HTERT RPE-1 (cell line): ENCODE results near the gene NFS1.
"Not testable (repeated sequence)": the region's sequence is repeated elsewhere in the genome, so short reads cannot be mapped to it uniquely, and the experiment has no call there.

Experiments used
- in situ Hi-C: fragments of 300-500 bp; cut with MboI; formaldehyde crosslinking; loops from 4 replicates; pipeline ENCODE4 v1.14.3; 2020; ENCODE audit warnings: low sequenced_read_pairs

The NFS1 gene

DNA sequence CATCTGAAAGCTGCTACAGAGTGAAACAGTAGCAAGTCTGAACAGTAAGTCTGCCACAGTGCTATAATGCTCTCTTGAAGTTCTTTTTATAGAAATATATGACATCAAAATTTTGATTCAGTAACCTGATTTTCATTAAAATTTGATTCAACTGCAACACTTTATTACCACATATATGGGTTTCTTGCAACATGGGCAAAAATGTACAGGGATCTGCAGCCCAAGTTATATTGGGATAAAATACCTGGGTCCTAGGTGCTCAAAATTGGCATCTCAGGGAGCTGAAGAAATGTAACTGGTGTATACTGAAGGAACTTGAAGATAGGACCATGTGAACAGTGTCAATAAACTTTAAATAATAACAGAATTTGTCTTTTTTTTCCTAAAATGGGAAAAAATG, 10.9 kb upstream of the NFS1 start:
- in situ Hi-C loops = no loop called here

DNA sequence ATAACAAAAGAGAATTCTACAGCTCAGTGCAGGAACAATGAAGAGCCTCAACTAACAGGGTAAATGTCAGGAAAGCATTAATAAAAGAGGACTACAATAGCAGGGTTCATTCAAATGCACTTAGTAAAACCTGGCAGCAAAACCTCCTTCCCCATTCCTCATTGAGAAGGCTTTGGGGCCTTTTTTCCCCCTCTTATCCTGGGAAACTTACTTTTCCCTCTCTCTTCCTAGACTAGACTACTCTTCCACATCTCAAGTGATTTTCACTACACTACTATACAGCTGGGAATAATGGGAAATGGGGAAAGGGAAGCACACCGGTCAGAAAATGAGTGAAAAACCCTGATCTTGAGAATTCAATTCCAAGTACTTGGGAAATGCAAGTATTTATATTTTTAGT, 10.1 kb upstream of the NFS1 start:
- in situ Hi-C loops = no loop called here

DNA sequence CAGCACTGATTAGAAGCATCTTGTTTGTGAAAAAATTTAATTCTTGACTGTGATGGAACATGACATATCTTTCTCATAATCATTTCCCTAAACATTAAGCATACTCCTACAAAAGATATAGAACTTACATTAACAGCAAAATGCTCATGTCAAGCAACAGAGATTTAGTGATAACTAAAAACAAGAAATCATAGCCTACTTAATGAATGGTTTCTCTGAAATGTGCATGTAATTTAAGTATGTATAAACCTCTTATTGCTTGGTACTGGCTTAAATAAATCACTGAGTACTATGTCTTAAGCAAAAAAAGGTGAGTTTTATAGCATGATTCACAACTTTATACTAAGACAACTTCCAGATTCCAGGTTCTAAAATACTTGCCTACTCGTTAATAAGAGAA, 9.3 kb upstream of the NFS1 start:
- in situ Hi-C loops = no loop called here

DNA sequence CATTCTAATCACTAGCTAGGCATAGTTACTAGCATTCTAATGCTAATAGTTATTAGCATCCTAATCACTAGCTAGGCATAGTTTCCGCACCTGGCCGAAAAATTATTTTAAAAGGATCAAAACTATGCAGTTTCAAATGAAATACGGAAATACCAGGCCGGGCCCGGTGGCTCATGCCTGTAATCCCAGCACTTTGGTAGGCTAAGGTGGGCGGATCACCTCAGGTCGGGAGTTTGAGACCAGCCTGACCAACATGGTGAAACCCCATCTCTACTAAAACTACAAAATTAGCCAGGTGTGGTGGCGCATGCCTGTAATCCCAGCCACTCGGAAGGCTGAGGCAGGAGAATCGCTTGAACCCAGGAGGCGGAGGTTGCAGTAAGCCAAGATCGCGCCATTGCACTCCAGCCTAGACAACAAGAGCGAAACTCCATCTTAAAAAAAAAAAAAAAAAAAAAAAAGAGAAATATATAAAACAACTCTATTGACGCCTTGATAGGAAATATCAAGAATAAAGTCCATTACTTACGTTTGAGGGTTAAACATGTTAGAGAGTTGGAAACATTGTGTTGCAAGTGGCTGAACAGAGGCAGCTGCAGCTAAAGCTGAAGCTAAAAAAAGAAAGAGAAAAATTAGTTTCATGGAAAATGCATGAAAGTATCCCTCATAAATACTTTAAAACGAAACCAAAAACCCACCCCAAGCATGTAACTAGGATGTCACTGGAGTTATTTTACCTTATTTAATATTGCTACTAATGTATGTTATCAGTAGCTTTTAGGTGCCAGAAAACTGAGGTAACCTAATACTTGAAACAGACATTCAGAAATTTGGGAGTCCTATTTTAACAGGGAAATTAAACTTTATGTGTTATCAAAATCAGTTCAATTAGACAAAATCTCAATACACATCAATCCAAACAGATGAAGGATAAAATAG, 7.7 kb upstream of the NFS1 start:
- in situ Hi-C loops = not testable (repeated sequence)

DNA sequence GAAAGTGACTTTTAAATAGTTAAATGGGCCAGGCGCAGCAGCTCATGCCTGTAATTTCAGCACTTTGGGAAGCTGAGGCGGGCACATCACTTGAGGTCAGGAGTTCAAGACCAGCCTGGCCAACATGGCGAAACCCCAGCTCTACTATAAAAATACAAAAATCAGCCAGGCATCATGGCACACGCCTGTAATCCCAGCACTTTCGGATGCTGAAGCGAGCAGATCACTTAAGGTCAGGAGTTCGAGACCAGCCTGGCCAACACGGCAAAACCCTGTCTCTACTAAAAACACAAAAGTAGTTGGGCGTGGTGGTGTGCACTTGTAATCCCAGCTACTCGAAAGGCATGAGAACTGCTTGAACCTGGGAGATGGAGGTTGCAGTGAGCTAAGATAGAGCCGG, 6.7 kb upstream of the NFS1 start:
- in situ Hi-C loops = not testable (repeated sequence)

DNA sequence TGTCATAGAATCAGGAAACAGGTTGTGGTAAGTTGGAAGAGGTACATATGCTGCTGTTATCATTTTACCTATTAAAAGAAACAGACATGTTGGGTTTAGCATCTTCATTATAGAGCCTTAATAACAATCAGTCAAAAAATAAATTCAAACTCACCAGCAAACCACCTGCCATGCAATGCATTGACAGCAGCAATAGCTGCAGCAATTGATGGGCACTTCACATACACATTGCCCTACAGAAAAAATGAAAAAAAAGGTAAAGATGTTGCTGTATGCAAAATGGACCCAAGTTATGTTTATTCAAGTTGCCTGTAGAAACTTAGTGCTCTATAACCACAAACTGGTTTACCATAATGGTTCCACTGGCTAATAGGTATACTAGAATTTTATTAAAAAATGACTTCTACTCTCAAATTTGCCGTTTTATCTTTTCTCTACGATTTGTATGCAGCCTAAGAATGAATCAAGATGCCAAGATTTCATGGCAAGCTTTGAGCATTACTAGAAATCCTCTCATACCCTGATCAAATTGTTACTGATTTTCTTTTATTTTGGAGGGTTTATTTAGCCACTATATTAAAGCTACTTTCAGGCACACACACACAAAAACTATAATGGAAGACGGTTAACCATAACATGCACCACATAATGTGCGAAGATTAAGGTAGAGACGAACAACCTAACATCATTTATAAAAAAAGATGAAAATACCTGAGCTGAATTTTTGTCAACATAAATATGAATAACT, 5.5 kb upstream of the NFS1 start:
- in situ Hi-C loops = no loop called here

DNA sequence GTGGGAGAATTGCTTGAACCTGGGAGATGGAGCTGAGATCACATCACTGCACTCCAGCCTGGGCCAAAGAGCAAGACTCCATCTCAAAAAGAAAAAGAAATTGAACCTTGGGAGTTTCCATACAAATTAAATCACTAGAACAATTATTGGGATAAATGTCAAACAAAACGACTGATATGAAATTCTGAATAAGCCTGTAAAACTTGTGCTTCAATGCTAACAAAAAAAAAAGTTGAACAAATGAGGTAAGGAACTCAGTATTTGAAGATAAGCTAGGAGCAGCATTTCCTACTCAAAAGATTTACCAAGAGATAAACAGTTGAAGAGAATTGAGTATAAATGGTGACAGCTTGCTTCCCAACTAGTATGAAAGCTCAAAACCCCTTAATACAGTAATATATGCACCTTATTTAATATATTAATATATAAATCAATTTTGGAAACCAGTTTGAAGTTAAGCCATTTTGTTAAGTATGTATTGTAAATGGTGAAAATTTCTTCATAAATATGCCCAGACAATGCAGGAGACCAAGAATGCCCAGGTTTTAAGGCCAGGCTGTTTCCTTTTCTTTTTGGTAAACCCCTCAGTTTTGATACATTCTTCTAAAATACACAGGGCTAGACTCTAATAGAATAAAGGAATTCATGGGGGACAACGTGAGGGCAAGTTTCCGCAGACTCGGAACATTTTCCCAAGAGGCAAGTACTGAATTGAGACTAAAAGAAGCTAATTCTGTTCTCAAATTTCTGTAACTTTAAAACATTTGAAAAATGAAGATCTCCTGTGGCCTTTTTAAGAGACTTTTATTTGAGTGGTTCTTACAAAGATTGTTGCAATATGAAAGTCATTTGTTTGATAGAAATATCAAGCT, 3.9 kb upstream of the NFS1 start:
- in situ Hi-C loops = no loop called here

DNA sequence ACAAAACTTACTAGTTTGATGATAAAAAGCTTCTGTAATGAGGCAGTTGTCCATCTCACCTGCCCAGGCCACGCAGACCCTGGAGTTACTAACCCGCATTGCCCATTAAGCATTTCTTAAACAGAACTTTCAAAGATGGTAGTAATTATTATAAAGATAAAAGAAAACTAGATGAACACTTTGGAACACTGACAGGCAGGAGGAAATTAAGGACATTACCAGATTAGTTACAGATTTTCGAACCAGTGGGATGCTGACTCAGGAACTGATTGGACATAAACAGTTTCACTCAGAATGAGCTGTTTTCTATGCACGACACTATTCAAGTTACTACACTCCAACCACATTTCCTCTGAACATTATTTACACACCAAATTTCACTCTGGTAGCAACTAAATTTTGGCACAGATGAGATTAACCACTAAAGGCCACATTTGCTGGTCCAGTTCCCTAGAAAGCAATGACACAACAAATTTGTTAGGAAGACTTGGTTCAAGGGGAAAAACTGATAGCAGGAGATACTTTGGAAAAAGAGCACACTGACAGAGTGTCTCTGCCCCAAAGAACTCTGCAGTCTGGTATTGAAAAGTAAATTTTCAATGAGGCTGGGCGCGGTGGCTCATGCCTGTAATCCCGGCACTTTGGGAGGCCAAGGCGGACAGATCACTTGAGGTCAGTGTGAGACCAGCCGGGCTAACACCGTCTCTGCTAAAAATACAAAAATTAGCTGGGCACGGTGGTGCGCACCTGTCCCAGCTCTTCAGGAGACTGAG, 3.1 kb upstream of the NFS1 start:
- in situ Hi-C loops = no loop called here

DNA sequence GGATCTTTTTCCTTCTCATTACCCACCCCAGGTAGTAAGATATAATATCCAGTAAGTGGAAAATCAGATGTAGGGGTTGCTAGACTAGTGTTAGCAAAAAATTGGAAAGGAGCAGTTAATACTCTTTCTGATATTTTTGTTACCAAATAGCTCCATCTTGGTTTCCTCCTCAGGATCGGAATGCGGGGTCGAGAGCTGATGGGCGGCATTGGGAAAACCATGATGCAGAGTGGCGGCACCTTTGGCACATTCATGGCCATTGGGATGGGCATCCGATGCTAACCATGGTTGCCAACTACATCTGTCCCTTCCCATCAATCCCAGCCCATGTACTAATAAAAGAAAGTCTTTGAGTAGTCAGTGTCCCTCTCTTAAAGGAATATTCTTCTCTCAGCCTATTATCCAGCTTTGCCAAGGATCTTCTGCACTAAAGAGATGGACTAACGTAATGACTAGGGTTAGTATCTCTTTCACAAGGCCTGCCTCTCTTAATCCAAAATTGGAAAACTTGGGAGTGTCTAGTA, 1.5 kb upstream of the NFS1 start:
- in situ Hi-C loops = no loop called here

DNA sequence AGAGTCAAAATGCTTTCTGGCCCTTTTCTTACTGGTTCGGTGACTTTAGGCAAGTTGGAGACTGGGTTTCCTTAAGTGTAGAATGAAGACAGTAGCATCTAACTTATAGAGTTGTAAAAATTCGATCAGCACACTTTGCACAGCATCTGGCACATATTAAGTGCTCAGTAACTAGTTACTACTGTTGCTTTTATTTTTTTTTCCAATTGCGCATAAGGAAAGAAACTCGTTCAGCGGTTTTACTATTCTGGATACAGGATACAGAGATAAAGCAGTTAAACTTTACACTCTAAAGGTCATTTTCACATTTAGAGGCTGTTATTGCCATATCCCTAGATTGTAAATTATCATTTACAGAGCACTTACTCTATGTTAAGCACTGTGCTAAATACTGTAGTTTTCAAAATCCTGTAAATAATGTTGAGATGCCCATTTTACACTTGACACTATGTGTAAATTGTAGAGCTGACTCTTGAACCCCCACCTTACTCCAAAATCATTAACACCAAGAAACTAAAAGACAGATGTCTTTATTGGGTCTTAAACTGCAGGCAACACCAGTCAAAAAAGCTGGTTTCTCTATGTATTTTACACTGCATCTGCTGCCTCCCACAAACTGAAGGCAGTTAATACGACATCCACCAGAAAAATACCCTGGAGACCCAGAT, 939 bp upstream of the NFS1 start:
- in situ Hi-C loops = no loop called here

DNA sequence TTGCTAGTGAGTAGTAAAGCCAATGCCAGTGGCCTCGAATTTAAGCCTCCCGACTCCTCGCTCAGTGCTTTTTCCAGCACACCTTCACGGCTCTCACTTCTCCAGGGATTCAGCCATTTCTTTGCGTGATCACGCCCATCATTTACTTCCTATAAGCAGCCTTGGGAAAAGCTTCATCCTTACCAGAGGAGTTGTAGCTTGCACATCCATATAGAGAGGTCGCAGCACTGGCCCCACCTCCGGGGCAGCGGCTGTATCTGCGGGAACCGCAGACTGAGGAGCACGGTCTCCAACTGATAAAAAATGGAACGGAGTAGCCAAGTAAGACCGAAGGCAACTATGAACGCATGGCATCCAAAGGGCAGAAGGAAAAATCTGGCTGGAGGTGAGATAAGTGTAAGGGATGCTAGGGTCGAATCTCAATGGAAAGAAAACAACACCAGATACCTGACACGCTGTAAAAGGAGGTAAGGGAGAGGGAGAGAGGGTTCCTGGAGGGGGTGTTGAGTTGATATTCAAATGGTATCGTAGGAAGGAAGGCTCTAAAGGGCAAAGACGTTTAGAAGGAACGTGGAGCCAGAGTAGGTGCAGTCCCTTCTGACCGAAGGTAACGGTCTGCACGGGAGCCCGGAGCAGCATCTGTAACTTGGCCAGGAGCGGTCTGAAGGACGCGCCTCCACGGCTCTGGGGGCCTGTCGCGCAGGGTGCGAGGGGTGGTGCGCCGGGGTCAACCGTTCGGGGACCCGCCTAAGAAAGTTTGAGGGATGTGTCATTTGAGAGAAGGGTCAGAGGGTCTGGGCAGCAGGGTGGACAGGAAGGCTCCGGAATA, 640 bp downstream of the NFS1 start:
- in situ Hi-C loops = no loop called here

DNA sequence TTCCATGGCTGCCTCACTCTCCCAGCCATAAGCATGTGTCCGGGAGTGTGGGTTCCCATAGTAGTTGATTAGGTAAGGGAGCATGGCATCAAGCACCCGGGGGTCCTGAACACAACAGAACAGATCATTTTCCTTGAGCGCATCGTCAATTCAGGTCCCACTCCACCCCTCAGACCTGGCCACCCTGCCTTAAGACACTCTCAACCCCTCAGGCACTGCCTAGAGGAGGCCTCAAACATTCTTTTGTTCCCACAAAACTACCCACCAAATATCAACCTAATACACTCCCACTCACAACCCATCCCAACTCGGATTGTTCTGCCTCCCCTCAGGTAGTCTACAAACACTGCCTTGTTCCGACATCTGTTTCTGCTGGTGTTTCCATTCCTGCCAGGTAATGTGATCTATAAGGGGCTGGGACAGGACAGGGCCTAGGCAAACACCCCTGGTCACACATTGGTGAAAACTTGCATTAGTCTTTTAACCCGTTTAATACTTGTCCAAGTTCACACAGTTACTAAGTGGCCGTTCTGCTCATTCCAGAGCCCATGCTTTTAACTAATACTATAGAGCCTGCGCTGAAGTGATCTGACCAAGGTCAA, 1.4 kb downstream of the NFS1 start:
- in situ Hi-C loops = no loop called here

DNA sequence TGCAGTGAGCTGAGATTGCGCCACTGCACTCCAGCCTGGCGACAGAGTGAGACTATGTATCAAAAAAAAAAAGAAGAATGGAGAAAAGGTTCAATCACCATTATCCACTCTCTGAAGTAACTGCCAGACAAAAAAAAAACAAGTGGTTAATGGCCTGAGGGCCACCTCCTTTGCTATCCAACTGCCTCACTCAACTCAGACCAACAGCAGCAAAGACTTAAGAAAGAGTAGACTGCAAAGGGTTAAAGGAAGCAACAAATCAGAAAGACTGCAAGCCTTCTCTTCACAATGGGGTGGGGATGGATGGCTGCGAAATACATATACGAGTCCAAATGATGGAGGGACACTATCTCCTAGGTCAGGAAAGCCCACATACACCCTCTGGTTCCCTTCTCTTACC, 3.2 kb downstream of the NFS1 start:
- in situ Hi-C loops = no loop called here

DNA sequence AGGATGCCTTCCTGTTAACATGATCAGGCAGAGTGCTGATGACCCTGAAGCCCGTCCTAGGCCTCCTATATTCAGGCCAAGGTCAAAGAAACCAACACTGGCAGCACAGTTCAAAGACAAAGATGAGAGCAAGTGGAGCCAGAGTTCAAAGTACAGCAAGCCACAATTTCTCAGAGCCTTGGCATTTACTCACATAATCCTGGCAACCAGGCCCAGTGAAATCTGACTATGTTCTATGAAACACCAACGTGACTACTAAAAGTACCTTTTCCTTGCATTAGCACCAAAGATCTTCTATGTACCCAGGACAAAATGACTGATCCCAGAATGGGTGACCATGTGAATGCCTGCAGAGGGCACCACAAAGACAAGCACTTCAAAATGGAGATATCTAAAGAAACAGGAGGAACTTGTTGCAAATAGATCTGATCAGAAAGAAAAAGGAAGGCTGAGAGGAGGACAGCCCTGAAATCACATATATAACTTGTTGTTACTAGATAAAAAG, 3.9 kb downstream of the NFS1 start:
- in situ Hi-C loops = no loop called here

DNA sequence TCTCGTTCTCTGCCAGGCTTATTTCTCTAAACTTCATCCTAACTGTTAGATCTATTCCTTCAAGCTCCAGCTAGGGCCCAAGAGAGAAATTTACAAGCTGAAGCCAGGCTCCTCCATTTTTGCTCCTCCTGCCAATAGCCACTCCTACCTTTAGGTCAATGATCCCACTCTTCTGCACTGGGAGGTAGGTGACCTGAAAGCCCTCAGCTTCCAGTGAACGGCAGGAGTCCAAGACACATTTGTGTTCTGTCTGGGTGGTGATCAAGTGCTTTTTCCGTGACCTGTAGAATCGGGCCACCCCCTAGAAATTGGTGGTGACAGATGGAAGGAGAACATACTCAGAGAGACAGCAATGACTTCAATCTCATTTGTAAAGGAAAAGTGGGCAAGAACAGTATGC, 8.9 kb downstream of the NFS1 start:
- in situ Hi-C loops = no loop called here

DNA sequence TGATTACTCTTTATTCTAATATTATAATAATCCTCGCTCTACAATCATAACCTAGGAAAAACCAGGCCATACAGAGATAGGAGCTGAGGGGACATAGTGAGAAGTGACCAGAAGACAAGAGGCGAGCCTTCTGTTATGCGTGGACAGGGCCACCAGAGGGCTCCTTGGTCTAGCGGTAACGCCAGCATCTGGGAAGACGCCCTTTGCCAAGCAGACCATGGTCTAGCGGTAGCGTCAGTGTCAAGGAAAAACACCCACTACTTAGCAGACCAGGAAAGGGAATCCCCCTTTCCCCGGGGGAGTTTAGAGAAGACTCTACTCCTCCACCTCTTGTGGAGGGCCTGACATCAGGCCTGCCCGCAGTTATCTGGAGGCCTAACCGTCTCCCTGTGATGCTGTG, 12.3 kb downstream of the NFS1 start:
- in situ Hi-C loops = not testable (repeated sequence)

DNA sequence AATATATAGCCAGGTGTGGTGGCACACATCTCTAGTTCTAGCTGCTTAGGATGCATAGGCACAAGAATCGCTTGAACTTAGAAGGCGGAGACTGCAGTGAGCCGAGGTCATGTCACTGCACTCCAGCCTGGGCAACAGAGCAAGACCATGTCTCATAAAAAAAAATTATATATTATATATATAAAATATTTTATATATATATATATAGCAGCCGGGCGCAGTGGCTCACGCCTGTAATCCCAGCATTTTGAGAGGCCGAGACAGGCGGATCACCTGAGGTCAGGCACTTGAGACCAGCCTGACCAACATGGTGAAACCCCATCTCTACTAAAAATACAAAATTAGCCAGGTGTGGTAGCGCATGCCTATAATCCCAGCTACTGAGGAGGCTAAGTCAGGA, 13.8 kb downstream of the NFS1 start:
- in situ Hi-C loops = not testable (repeated sequence)

DNA sequence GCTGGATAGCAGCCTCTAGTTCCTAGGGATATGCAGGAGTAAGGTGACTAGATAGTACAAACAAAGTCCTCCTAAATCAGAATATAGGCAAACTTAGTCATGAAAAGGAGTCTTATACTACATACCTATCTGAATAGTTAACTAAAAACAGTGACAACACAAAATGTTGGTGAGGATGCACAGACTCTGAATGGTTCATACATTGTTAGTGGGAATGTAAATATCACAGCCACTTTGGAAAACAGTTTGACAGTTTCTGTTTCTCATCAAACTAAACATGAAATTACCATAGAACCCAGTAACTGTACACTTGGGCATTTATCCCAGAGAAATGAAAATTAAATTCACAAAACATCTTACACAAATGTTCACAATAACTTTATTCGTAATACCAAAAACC, 17.2 kb downstream of the NFS1 start:
- in situ Hi-C loops = no loop called here
